AG10803 (cell line): ENCODE data around the gene RNF19B.
"Not testable (repeated sequence)": the region's sequence is repeated elsewhere in the genome, so short reads cannot be mapped to it uniquely, and the experiment has no call there.

Source experiments
- DNase-seq: peaks from one replicate; pipeline ENCODE4 v3.0.0; 2010; ENCODE audit warnings: low read depth
- H3K4me3 ChIP-seq: 2 replicates; pipeline ENCODE4 v1.5.1; 2011; ENCODE audit warnings: mild to moderate bottlenecking, low read length, control low read depth
- CTCF ChIP-seq: conservative IDR thresholded peaks from 2 replicates; pipeline ENCODE4 v1.5.1; 2011; ENCODE audit warnings: mild to moderate bottlenecking, low read length, control low read depth, inconsistent platforms

RNF19B gene

GRCh38 chr1:32977546-32978087 lies 13.0 kb upstream of the RNF19B start:
- no peak overlapping the region for H3K4me3 ChIP-seq
- no peak for DNase-seq
- TF ChIP-seq CTCF: no peak

- DNase-seq, H3K4me3 ChIP-seq: not testable (repeated sequence)
These were observed 10.4 kb upstream of the RNF19B start for GRCh38 chr1:32975055-32975454.

GRCh38 chr1:32973458-32973857 lies 8.8 kb upstream of the RNF19B start:
- not testable (repeated sequence) for H3K4me3 ChIP-seq, DNase-seq

- TF ChIP-seq CTCF: no peak
- no peak for DNase-seq
- H3K4me3 ChIP-seq: peak overlapping the region; percentile 60
These were observed 8.3 kb upstream of the RNF19B start for GRCh38 chr1:32972814-32973428.

- H3K4me3 ChIP-seq: no peak overlapping the region
- no peak for TF ChIP-seq CTCF
- no peak for DNase-seq
These were observed 7.0 kb upstream of the RNF19B start for GRCh38 chr1:32971576-32971975.

- no peak for TF ChIP-seq CTCF
- no peak overlapping the region for H3K4me3 ChIP-seq
- no peak for DNase-seq
These were observed 6.5 kb upstream of the RNF19B start for GRCh38 chr1:32971156-32971555.

GRCh38 chr1:32969566-32969965 lies 5.0 kb upstream of the RNF19B start:
- H3K4me3 ChIP-seq: no peak overlapping the region
- no peak for TF ChIP-seq CTCF

GRCh38 chr1:32967888-32968568 lies 3.4 kb upstream of the RNF19B start:
- H3K4me3 ChIP-seq: no peak overlapping the region
- no peak for DNase-seq
- TF ChIP-seq CTCF: no peak

More at GRCh38 chr1:32969566-32969965, 5.0 kb upstream of the RNF19B start:
- DNase-seq: peak; percentile 89
